ENCODE measurements around the gene ATP5F1D.

Gene ATP5F1D

GRCh38 chr19:1258163-1258492 is 16.6 kb downstream of the ATP5F1D start:
- Histone ChIP-seq H3K36me3 (ENCODE audit: low read depth) (peaks cover 52% of the 10 kb centered on the region), H3K4me1 (ENCODE audit: insufficient read depth, poor library complexity, severe bottlenecking) (peaks cover 42% of the 10 kb centered on the region), H3K27me3 (ENCODE audit: insufficient read depth, poor library complexity, severe bottlenecking) (no peaks in the 10 kb centered on the region), H3K4me3 (ENCODE audit: severe bottlenecking) (no peak overlapping the region), H3K27ac (ENCODE audit: poor library complexity, severe bottlenecking) (peak overlapping the region; percentile 97), H3K9me3 (ENCODE audit: severe bottlenecking) (no peaks in the 10 kb centered on the region)
- DNase-seq (ENCODE audit: low spot score): no peak
- ATAC-seq (ENCODE audit: low read depth): no peak
- no peak for TF ChIP-seq CTCF (IDR thresholded peaks at IDR 0.05; ENCODE audit: poor library complexity, severe bottlenecking)

- no peak for TF ChIP-seq CTCF (IDR thresholded peaks at IDR 0.05; ENCODE audit: poor library complexity, severe bottlenecking)
- H3K27ac ChIP-seq (ENCODE audit: poor library complexity, severe bottlenecking): peak overlapping the region; percentile 97
Measured at GRCh38 chr19:1258707-1259205, 17.2 kb downstream of the ATP5F1D start.

DNA sequence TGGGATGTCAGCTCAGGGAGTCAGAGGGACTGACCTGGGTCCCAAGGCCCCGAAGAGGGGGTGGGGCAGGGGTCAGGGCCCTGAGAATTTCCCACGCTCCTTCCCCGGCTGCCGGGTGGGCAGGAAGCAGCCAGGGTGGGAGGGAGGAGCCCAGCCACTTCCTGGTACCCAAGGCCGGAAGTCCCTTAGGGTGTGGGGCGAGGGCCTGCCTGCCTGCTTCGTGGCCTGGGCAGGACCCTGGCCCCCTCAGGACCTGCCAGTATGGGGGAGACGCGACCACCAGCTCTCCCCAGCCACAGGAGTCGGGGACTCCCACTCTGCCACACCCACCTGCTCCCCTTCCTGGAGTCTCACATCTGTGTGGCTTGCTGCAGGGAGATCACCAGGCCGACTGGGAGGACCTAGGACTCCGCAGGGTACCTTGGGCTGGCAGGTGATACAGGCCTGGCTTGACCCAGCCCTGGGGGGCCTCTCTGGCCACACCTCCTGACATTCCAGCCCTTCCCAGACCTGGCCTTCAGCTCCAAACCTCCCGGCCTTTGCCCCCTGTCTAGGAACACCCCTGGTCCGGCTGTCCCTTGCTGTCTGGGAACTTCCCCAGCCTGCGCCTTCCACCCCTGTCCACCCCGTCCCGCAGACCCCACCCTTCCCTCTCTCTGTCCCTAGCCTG is 17.8 kb downstream of the ATP5F1D start:
- Histone ChIP-seq H3K4me1 (ENCODE audit: insufficient read depth, poor library complexity, severe bottlenecking) (peaks cover 34% of the 10 kb centered on the region), H3K4me3 (ENCODE audit: severe bottlenecking) (no peak overlapping the region)
- peak; percentile 37 for ATAC-seq (ENCODE audit: low read depth)

More at GRCh38 chr19:1258707-1259205, 17.2 kb downstream of the ATP5F1D start:
- H3K4me1 ChIP-seq (ENCODE audit: insufficient read depth, poor library complexity, severe bottlenecking): peaks cover 38% of the 10 kb centered on the region
- H3K36me3 ChIP-seq (ENCODE audit: low read depth): peaks cover 46% of the 10 kb centered on the region
- ATAC-seq (ENCODE audit: low read depth) (no peak), DNase-seq (ENCODE audit: low spot score) (no peak)
- H3K4me3 ChIP-seq (ENCODE audit: severe bottlenecking): no peak overlapping the region
- no peaks in the 10 kb centered on the region for H3K27me3 ChIP-seq (ENCODE audit: insufficient read depth, poor library complexity, severe bottlenecking)
- H3K9me3 ChIP-seq (ENCODE audit: severe bottlenecking): no peaks in the 10 kb centered on the region

DNA sequence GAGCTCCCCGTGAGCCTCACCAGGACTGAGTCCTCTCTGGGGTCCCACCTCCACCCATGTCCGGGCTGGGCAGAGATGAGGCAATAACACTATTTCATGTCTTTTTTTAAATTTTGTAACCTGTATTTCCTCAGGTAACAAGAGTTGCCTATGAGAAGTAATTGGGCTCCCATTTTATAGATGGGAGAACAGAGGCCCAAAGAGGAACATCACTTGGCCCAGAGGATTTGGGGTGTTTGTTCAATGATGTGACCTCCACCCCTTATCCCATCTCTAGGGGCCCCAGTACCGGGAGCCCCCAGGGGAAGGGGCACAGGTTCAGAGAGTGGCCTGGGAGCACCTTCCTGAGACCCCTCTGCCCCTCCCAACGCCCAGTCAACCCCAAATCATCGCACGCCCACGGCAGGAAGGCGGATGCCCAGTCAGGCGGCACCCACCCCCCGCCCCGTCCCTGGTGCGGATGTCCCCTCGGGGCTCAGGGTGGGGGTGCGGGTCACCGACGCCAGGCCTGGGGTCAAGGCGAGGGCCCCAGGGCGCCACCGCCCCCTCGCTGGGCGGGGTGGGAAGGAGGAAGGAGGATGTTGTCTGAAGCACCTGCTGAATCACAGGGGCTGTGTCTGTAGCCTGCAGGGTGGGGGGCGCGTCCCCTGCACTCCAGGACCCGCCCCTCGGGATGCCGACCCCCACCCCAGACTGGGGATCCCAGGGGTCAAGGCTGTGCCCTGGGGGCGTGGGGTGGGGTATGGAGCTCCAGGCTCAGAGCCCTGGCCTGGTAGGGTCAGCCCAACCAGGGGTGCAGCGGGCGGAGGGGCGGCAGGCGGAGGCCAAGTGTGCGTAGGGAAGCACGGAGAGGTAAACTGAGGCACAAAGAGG is 18.6 kb downstream of the ATP5F1D start:
- H3K4me1 ChIP-seq (ENCODE audit: insufficient read depth, poor library complexity, severe bottlenecking): peaks cover 31% of the 10 kb centered on the region
- peak overlapping the region; percentile 97 for H3K27ac ChIP-seq (ENCODE audit: poor library complexity, severe bottlenecking)
- H3K36me3 ChIP-seq (ENCODE audit: low read depth): peaks cover 32% of the 10 kb centered on the region
- H3K9me3 ChIP-seq (ENCODE audit: severe bottlenecking): no peaks in the 10 kb centered on the region
- ATAC-seq (ENCODE audit: low read depth) (peak; percentile 13), DNase-seq (ENCODE audit: low spot score) (no peak)
- no peak for TF ChIP-seq CTCF (IDR thresholded peaks at IDR 0.05; ENCODE audit: poor library complexity, severe bottlenecking)
- no peak overlapping the region for H3K4me3 ChIP-seq (ENCODE audit: severe bottlenecking)
- no peaks in the 10 kb centered on the region for H3K27me3 ChIP-seq (ENCODE audit: insufficient read depth, poor library complexity, severe bottlenecking)

More for the DNA sequence above, 17.8 kb downstream of the ATP5F1D start:
- peak overlapping the region; percentile 97 for H3K27ac ChIP-seq (ENCODE audit: poor library complexity, severe bottlenecking)
- H3K27me3 ChIP-seq (ENCODE audit: insufficient read depth, poor library complexity, severe bottlenecking): no peaks in the 10 kb centered on the region
- no peaks in the 10 kb centered on the region for H3K9me3 ChIP-seq (ENCODE audit: severe bottlenecking)
- H3K36me3 ChIP-seq (ENCODE audit: low read depth): peaks cover 40% of the 10 kb centered on the region
- no peak for TF ChIP-seq CTCF (IDR thresholded peaks at IDR 0.05; ENCODE audit: poor library complexity, severe bottlenecking)
- no peak for DNase-seq (ENCODE audit: low spot score)
